HL-60/S4 (cell line): Measurements from ENCODE around the gene XXYLT1.

Source experiments
- in situ Hi-C: fragments of 300-500 bp; cut with MboI; formaldehyde crosslinking; loops from 2 replicates; pipeline ENCODE4 v1.14.3; 2022; ENCODE audit warnings: low sequenced_read_pairs

Gene XXYLT1

DNA sequence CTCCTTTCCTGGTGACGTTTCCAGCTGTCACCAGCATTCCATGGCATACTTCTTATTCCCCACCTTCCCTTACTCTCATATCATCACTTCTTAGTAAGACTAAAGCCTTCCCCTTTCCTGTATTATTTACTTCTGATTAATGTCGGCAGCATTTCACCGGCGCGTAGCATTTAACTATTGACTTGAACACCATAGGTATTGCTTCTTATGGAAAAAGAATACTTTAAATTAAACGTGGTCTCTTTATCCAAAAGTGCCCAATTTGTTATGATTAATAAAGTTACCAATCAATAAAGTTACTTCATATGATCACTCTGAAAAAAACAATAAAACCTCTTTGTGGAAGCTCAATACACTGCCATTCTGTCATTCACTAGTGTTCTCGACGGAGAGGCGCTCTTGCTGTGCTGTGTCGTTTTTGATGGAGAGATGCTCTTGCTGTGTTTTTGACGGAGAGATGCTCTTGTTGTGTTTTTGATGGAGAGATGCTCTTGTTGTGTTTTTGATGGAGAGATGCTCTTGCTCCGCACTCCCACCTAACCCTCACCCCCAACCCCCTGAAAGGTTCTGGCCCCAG lies 165.0 kb downstream of the XXYLT1 start:
- in situ Hi-C loops, result loop anchor here (10.0 kb wide), 1 partner anchor 421 kb away; the partner anchor contains the start of gene FAM43A

DNA sequence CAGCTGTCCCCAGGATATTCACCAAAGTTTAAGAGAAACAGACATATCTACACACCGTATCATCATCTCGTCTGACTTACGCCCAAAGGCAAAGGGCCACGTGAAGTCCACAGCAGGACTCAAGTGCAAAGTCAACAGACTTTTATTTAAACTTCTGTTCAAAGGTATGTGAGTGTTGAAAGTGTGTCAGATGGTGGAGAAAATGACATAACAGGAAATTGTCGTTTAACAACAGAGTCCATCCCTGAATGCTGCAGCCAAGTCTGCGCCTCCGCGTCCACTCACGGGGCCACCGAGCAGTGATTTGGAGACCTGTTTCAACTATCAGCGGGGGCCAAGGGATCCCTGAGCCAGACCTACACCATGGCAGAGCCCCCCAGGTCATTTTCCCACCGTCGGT lies 165.6 kb downstream of the XXYLT1 start:
- in situ Hi-C loops, result loop anchor here (10.0 kb wide), 1 partner anchor 421 kb away; the partner anchor contains the start of gene FAM43A

DNA sequence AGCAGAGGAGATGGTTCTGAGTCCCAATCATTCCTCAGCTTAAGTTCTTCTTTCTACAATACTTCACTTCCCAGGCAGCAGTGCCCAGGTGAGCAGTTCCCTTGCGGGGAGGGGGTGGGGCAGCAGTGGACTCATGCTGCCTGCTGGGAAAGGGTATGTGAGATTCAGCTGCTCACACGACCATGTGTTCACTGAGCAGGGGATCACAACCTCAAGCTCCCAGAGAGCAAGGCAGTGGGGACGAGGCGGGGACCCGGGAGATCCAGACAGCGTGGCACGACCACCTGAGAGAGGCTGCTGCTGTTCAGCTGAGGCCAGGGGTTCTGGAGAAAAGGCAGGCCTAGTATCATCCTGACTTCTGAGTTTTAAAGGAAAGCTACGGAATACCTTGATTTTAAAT lies 166.6 kb downstream of the XXYLT1 start:
- in situ Hi-C loops, result loop anchor here (10.0 kb wide), 1 partner anchor 420 kb away; the partner anchor contains the start of gene FAM43A

DNA sequence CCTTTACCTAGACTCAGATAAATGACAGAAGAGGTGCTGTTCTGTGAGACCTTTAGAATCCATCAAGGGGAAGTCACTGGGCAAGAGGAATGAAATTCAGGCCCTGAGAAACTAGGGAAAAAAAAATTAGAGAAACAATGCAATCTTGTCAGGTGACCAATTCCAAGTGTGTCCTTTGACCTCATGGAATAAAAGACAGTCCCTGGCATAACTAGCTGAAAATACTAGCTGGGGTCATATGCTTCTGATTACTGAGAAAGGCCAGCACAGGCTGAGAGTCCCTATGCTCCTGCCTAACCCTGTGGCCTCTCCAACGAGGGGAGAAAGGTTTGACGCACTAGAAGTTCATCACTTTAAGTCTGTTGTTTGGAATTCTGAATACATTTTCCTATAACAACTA lies 167.3 kb downstream of the XXYLT1 start:
- in situ Hi-C loops, result loop anchor here (10.0 kb wide), 1 partner anchor 419 kb away; the partner anchor contains the start of gene FAM43A

DNA sequence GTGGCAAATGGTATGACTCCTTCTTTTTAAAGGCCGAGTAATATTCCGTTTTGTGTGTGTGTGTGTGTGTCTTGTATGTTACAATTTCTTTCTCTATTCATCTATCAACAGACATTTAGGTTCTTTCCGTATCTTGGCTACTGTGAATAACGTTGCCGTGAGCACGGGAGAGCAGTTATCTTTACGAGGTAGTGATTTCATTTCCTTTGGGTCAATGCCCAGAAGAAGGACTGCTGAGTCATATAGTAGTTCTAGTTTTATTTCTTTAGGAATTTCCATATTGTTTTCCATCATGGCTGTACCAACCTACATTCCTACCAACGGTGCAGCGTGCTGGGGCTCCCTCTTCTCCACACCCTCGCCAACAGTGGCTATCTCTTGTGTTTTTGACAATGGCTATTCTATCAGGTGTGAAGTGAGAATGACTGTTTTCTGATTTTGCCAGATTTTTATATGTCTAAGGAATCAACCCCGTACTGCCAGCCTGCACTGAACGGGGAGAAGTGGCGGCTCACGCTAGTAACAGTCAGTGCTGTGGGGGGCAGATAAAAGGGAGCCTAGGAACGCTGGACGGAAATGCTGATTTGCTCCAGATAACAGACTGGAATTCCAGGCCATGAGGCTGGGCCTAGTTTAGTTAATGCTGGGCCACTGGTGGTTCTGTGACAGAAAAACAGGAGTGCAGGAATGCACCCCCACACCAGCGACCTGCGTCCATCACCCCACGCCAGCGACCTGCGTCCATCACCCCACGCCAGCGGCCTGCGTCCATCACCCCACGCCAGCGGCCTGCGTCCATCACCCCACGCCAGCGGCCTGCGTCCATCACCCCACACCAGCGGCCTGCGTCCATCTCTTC lies 168.1 kb downstream of the XXYLT1 start:
- in situ Hi-C loops, result loop anchor here (10.0 kb wide), 1 partner anchor 418 kb away; the partner anchor contains the start of gene FAM43A

- in situ Hi-C loops, result loop anchor here (10.0 kb wide), 1 partner anchor 417 kb away; the partner anchor contains the start of gene FAM43A
Observed at GRCh38 chr3:195101927-195102608, 168.9 kb downstream of the XXYLT1 start.

DNA sequence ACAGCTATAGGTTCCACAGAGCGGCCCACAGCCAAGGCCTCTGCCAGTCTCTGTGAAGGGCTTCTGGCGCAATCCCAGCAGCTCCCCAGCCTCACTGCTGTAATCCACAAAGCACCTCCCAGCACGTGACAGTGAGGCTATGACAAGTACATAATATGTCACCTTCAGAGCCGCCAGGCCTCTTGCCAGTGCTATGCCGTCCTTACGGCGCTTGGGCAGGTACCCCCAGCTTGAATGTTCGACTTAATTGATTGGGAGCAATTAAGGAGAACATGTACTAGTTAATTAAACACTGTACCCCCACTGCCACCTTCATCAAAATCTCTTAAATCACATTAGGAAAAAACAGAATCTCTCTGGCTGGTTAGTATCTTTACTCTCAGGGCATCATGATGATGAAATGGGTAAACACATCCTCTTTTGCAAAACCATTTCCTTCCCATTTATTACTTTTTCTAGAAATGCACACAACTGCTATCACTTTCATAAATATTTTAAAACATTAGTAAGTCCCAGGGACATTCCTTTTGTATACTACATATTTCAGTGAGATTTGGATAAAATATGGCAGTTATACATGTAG lies 169.9 kb downstream of the XXYLT1 start:
- in situ Hi-C loops, result loop anchor here (10.0 kb wide), 1 partner anchor 416 kb away; the partner anchor contains the start of gene FAM43A

GRCh38 chr3:195099951-195100785 lies 170.8 kb downstream of the XXYLT1 start:
- in situ Hi-C loops, result loop anchor here (10.0 kb wide), 1 partner anchor 415 kb away; the partner anchor contains the start of gene FAM43A

- in situ Hi-C loops, result no loop called here
Observed at GRCh38 chr3:195098741-195099525, 172.0 kb downstream of the XXYLT1 start.

DNA sequence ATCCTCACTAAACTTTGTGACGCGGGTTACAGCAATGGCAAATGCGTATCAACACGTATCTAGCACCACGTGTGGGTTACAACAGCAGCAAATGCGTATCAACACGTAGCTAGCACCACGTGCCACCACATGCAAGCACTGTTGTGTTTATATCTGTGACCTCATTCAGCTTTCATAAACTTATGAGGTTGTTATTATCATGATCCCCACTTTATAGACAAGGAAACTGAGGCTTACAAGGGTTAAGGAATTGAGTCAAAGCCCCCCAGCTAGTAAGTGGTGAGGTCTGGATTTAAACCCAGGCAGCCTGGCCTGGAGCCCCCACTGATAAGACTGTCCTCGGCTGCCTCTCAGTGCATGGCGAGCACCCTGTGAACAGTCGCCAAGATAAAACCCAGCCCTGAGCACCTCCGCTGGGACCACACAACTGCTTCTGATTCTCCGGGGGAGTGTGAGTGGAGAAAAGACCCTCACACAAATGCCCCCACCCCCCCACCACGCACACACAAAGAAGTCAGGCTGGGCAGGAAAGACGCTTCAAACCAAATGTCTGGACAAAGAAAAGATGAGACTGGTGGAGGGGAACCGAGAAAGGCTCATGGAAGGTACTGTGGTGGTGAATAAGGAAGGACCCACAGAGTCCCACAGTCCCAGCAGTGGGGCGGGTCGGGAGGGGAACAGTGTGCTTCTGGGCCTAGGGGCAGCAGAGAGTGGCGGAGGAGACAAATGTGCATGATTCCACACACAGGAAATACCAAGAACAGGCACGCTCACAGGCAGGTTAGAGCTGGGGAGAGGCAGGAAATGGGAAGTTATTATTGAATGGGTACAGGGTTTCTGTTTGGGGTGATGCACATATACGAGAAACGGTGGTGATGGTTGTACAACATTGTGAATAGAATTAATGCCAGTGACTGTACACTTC lies 173.4 kb downstream of the XXYLT1 start:
- in situ Hi-C loops, result no loop called here

- in situ Hi-C loops, result no loop called here
Observed at GRCh38 chr3:195096484-195097330, 174.3 kb downstream of the XXYLT1 start.

- in situ Hi-C loops, result no loop called here
Observed at GRCh38 chr3:195096053-195096452, 174.9 kb downstream of the XXYLT1 start.

DNA sequence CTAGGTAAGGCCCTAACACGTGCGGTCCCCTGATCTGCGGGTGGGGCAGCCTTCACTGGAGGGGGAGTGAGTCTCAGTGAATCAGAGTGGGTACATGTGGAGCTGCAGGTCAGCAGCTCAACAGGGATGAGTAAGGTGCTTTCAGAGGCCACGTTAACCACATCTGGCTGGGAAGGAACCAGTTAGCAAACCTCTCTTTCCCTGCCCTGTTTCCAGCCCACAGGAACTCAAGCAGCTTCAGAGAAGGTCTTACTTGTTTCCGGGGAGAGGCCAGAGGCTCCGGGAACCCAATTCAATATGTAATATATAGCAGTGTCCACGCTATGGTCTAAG lies 175.3 kb downstream of the XXYLT1 start:
- in situ Hi-C loops, result no loop called here

GRCh38 chr3:195095035-195095703 lies 175.8 kb downstream of the XXYLT1 start:
- in situ Hi-C loops, result no loop called here

DNA sequence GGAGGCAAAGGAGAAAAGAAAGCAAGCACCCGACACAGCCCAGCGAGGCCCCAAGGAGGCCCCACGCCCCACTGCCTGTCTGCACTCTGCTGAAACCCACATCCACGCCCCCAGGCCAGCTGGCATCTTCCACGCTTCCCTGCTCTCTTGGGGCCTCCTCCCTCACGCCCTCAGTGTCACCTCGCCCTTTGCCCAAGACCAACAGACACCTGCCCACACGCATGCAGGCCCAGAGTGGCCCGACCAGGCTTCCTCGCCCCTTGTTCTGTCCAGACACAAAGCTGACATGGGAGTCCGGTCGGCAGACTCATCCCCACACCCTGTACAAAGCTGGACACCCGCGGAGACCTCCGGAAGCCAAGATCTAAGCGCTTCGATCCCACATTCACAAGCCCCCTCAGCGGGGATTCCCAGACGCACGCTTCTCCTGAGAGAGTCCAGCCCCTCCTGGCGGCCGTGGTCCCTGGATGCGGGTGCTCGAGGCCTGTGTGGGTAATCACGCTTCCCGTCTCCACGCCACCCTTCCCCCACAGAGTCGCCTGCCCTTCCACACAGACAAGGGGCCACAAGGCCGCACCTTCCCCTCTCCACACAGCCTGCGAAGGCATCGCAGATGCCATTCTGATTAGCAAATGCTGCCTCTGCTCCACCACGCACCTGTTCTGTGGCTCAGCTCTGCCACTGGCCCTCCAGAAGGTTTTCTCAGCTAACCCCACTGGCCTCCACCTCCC lies 176.6 kb downstream of the XXYLT1 start:
- in situ Hi-C loops, result no loop called here

- in situ Hi-C loops, result no loop called here
Observed at GRCh38 chr3:195093731-195094130, 177.2 kb downstream of the XXYLT1 start.
